HG02763 (cell line): ENCODE data around the gene KLC1.

Experiments used
- ATAC-seq: cut with Tn5 transposase; IDR thresholded peaks from one replicate; pipeline ENCODE4 v1.9.1; 2021; ENCODE audit warnings: mild to moderate bottlenecking, moderate library complexity; ENCODE audit not compliant: unreplicated experiment

KLC1 gene

DNA sequence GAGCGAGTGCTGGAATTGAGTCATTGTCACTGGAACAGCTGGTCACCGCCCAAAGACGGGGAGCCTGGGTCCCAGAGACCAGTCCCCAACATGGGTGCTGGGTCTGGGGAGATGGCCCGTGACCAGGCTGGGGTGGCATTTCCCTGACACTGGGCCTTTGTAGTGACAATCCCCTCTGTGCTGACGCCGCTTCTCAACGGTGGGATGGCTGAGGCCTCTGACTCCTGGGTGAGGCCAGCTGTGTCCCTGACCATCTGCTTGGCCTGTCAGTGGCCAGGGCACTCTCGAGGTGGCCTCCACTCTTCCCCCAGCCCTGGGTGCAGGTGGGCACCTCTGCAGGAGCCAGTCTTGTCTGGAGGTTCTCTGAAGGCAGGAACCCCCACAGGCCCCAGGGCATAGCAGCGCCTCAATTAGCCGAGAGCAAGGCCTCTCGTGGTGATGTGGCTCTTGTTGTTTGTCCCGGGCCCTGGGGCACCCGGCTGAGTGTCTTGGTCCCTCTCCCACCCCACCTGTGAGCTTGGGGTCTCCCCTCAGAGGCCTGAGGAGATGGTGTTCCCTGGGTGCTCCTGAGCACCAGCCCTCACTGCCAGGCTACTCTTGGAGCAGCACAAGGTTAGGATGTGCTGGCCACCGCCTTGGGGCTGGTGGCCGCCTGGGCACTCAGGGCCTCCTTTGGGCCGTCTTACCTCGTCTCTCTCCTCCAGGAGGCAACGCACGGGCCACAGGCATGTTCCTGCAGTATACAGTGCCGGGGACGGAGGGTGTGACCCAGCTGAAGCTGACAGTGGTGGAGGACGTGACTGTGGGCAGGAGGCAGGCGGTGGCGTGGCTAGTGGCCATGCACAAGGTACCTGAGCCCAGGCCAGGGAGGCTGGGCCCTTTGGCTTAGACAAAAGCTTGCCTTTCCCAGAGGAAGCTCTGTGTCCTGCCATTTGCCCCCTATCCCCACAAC is 103.2 kb downstream of the KLC1 start:
- no peak for ATAC-seq

DNA sequence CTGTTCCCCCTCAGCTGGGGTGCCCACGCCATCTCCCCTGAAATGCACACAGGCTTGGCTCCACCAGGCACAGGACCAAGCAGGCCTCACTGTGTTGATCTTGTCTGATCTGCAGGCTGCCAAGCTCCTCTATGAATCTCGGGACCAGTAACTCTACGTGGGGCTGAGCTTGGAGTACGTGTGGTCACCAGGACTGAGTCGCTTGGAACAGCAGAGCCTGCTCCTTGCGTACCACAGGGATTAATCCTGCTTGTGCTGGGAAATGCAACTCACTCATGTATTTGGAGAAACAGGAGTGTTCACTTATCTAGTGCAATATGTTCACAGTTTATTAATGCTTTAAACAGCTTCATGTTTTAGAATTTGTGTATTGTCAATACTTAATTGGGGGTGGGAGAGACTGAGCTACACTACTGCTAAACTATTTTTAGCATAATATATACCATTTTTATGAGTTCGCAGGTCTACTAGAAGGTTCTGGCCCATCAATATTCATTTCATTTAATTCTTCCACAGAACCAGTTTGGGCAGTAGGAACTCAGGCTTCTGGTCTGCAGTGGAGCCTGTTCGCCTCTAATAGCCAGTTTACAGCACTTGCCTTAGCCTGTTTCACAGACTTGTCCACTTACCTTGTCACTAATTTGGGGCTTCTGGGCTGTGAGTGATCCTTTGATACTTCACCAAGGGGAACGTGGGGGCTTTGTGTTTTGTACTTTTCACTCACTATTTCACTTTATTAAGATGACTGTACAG is 104.0 kb downstream of the KLC1 start:
- no peak for ATAC-seq

DNA sequence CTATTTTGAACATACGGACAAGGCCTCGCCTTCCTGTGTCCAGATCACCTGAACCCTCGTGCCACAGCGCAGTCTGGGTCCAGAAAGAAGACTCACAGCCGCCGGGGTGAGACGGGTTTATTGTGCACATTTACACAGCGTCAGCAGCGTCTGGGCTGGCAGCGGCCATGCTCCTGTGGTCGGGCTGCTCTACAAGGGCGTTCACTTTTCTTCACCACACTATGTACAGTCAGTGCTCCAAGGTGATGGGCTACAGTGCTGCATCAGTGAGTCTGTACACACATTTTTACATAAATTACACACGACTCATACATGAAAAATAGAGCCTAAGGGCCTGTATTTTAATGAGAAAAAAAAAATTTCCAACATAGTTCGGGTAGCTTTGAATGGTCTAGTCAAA is 104.6 kb downstream of the KLC1 start:
- no peak for ATAC-seq

DNA sequence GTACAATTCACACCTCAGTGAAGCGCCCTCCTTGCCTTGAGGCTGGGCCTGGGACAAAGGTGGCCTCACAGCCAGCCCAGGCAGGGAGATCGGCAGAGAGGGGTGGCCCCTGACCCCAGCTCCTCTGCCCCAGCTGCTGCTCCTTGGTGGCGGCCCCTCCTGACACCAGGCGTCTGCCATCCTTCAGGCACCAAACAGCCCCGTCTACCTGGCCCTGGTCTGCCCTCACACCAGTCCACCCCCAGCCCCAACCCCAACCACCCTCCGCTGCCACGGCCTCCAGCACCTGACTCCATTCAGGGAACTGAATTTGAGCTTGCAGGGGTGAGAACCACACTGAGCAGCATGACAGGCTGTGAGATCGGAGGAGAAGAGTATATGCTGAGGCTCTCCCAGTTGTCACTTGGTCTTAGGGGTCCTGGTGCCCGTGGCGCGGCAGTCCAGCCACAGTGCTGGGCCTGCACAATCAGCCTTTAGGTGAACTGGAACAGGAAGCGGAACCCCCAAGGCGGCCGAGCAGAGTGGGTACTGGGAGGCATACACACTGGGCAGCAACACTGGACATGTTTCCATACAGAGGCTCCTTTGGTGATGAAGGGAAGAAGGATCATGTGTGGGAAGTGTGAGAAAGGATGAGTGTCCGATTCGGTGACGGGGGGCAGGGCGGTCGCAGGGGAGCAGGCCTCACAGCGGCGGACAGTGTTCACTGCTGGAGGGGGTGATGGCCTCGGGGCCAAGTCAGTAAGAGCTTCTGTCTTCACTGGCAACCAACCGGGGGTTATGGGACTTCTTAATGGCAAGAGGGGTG is 105.3 kb downstream of the KLC1 start:
- no peak for ATAC-seq

DNA sequence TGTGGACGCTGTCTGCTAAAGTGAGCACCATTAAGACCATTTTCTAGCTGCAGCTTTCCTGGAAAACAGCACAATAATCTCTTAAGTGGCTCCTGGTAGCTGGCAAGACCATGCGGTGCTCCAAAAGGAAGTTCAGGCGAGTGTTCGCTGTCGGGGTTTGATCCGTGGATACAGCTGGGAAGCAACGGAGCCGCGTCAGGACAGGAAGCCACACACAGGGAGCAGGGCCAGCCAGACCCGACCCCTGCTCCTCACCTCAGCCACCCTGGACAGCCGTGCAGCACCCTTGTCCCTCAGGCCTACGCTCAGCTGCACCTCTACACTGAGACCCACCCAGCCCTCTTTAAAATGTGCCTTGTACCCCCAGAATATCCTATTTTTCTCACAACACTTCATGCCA is 106.0 kb downstream of the KLC1 start:
- ATAC-seq, result no peak

DNA sequence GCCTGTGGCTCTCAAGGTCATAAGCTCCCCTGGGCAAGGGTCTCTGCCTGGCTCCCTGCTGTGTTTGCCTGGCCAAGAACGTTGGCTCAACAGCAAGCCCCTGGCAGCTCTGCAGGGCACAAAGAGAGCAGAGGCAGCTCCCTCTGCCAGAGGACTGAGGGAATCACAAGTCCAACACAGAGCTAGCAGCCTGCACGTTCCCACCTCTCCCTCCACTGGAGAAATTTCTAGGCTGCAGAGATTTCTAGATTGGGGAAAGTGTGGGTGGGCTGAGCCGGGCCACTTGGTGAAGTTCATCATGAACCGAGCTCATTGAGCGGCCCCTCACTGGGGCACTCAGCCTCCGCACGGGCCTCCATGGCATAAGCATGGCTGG is 106.4 kb downstream of the KLC1 start:
- no peak for ATAC-seq

DNA sequence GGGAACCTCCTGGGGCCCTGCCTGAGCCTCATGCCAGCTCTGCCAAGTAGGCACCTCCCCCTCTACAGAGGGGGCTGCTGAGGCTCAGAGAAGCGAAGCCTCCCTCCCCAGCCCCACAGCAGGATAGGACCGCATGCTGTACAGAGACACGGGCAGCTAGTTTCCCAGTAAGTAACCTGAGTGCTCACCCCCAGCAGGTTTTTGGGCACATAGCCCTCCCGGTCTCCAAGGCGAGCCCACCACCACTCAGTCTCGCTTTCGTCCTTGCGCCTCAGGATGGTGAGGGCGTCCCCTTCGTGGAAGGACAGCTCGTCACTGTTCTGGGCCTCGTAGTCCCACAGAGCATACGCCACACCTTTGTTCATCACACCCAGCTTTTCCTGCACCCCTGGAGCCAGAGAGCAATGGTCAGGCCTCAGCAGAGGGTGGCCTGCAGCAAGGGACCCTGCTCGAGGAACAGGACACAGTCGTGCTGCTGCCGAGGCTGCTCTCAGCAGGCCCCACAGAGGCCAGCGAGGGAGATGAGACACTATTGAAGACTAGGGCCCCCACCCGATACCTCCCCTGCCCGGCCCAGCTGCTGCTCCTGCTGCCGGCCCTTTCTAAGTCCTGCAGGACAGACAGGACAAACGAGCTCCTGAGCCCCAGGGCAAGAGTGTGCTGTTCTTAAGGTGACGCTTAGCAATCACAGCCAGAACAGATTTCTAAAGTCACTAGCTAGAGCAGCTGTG is 107.0 kb downstream of the KLC1 start:
- no peak for ATAC-seq

DNA sequence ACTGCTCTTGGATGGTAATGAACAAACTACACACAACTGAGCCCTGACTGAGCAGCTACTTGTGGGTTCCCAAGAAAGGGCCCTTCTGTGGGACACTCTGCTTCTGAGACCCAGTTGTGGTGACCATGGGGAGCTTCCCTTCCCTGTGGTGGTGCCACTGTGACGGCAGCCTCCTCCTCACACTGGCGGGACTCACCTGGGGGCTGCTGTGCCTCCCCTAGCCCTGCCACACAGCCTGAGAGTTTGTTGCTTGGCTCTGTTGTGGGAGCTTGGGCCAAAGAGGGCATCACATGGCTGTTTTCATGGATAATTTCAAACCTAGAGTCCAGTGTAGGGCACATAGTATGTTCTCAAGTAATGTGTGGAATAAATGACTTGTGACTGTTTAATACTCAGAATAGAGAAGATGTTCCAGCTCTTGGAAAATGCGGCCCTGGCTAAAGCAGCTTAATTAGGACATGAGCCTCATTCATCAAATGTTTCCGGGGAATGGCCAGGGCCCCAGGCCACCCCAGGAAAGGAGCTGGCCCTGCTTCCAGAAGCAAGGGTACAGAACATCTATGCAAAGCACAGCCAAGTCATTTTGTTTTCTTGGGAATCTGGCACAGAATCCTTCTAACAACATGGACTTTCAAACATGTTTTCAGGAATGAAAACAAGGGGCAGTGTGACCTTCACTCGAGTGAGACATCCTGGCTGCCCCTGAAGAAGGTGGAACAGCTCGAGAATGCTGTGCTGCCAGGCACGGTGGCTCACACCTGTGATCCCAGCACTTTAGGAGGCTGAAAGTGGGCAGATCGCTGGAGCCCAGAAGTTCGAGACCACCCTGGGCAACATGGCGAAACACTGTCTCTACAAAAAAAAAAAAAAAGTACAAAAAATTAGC is 107.8 kb downstream of the KLC1 start:
- ATAC-seq, result no peak

DNA sequence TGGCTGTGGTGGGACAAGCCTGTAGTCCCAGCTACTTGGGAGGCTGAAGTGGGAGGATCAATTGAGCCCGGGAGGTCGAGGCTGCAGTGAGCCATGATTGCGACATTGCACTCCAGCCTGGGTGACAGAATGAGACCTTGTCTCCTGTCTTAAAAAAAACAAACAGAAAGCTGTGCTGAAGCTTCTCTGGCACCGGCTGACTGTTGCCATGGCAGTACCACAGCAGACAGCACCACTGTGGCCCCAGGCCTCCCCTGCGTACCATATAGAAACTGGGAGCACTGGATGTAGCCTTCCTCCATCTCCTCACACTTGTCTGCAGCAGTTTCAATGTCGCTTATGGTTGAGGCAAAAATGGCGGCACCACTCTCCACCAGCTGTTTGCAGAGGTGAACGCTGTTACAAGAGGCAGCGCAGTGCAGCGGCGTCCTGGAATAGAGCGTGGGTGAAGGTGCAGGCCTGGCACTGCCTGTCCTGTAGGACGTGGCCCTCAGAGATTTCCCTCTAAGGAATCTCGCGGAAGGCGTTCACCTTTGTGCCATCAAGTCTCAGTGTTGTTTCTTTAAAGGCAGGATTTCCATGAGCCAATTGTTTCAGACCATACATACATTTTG is 108.5 kb downstream of the KLC1 start:
- ATAC-seq, result no peak

DNA sequence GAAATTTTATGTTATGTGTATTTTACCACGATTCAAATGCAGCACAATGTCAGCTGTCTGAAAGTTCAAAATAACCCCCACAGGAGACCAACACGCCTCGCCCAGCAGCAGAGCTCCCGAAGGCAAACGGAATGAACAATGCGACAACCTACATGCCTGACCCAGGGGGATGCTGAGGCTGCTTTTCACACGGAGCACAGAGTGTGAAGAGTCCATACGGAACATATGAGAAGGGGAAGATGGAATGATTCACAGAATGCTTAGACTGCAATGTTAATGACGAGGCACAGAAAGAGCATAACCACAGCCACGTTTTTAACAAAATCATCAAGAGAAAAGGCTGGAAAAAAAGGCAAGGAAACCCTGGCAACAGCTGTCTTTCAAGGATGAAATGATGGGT is 109.2 kb downstream of the KLC1 start:
- ATAC-seq, result no peak

DNA sequence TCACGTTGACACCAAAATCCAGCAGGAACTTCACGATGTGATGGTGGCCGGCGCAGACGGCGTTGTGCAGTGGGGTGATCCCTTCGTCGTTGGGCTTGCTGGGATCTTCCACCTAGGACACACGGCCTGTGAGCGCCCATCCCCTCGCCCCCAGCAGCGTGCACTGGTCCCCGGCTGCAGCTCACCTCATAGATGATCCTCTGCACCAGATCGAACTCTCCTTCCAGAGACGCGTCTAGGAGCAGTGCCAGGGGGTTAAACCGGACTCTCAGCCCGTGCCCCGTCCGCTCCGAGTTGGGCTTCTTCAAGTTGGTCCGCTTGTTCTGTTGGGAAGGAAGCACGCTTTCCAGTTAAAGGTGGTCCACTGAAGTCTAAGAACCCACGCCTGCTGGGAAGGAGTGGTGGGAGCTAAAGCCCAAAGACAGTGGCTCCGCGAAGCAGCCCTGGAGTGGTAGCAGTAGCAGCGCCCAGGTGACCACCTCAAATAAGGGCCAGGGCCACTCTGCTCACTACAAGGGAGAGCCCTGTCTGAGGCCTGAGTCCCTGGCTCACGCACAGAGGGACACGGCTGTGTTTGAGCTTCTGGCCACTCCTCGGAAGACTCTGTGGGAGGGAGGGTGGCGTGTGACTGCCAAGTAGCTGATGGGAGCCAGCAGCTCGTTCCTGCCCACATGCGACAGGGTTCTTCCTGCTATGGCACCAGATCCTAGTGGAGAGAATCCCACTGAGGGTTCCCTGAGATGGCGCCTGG is 109.9 kb downstream of the KLC1 start:
- no peak for ATAC-seq

DNA sequence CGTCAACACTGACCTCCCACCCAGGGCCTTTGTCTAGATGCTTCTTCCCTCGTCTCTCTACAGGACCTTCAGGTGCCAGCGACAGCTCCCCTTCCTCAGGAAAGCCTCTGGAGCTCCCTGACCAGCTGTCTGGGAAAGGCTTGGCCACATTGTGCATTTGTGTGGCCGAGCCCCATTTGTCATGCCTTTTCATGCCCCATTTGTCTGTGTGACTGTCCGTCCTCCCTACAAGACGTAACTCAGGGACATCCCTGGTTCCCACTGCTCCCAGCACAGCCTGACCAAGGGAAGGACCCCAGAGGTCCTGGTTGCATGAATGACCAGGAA is 110.4 kb downstream of the KLC1 start:
- ATAC-seq, result no peak

DNA sequence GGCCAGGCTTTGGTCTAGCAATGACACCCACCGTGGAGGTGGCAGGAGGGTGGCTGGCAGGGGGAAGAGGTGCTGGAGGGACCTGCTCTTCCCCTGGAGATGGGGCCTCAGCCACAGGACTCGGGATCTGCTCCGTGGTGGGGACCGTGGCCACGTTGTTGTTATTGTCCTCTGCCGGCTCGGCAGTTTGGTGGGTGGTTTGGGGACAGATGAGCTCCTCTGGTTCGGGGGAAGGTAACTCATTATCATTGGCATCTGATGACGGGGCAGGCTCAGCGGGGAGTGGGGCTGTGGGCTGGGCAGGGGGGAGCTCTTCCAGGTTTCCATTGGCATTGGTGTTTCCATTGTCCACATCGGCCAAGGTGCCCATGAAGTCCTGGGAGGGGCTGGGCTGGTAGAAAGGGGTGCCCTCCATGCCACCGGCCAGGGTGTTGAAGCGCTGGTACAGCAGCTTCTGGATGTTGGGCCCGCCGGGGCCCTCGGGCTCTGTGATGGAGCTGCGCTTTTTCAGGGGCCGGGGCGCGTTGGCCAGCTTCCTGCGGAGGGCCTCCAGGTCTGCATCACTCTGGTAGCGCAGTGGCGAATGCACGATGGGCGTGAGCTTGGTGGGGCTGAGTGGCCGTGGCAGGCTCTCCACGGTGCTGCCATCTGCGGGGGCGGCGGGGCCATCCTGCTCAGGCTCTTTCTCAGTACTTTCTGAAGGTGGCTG is 110.9 kb downstream of the KLC1 start:
- no peak for ATAC-seq

DNA sequence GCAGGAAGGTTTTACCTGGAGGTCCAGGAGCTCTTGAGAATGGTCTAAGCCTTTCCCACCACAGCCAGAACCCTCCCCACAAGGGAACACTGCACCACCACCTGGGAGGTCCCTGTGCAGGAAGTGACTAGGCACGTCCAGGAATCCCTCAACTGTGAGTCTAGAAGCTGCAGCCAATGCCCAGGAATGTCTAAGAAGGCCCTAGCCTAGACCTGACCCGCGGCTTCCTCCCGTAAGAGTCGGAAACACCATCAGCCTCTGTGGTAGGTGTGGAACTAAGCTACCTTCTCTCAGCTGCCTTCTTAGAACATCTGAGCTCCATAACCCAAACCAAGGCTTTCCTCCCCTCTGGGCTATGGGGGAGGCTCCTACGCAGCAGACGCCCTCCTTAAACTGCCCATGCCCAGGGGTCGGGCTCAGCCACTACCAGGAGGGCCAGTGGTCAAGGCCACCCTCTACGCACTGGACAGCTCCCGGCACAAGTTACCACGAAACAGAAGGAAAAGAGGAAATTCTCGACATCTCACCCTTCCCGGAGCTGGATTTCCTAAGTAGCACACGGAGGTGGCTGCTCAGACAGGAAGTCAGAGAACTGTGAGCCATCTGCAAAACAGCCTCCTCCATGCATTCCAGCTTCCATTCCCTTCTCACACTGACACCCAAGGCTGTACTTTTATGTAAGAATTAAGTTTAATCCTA is 112.1 kb downstream of the KLC1 start:
- ATAC-seq, result no peak

DNA sequence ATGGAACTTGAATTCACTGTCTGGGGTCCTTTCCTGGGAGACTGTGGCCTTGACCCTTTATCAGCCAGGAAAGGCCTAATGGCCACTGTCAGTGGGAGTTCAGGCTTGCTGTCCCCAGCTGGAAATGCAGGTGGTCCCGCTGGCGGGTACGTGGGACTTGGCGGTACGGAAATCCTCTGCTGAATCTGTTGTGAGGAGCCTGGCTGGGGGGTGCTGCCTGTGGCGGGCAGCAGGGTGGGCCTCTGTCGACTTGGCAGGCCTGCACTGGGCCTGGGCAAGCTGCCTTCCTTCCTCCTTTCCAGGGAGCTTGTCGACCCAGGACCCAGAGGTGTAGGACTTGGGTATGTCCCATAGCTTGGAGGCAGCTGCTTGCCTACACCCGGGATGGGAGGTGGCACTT is 112.9 kb downstream of the KLC1 start:
- ATAC-seq, result no peak

DNA sequence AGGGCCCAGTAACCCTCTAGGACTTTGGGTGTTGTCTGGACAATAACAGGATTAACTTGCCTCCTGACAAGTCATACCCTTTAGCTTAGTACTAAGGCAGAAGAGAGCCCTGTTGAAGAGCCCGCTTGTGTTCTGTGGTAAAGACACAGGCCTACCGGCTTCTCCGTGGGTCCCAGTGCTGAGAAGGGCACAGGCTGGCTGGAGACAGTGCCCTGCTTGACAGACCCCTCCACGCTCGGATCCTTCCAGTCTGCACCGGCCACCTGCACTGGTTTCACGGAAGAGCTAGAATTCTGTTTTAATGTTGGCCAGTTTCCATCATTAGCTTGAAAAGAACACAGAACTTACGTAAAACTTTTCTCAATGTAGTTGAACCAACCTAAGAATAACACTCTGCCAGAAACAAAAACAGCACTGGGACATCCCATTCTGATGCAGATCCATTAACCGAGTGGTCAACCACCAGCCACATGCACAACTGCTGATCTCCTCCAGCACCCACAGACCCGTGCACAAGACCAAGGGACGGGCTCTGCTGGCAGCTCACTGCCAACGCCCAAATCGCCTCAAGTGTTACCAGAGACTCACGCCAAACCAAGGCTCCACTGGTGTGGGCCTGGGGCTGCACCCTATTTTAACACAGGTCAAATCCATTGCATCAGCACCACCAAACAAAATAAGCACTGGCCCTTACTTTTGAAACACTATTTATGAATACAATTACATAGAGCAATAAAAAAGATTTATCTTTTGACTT is 113.7 kb downstream of the KLC1 start:
- no peak for ATAC-seq

DNA sequence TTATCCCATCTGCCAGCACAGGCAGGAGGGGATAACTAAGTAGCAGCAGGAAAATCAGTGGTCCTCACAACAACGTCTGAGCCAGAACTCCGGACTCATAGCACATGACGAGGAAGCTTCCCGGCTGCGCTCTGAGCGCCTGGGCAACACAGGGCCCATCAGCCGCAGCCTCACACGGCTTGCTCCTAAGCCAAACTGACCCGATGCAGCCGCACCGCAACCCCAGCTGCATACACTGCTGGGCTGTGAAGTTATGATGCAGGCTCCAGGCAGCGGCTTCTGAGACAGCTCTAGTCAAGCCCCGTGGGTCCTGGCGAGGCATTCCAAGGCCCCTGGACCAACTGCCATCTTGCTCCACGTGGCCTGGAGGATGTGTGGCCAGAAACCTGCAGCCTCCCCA is 114.7 kb downstream of the KLC1 start:
- no peak for ATAC-seq
